HepG2 (cell line): ENCODE data around the gene FITM1. TPM values are rescaled to one million over a fixed set of nuclear protein-coding genes. Genes with fewer than 3 reads are reported as not detected.
A peak's percentile ranks its signal among the peaks of the same experiment; 100 is the strongest.

Experiments
- ARNT ChIP-seq: fragments of 450-650 bp; IDR thresholded peaks from 2 replicates; pipeline ENCODE4 v1.6.1; 2017
- HDAC6 ChIP-seq: fragments of 200-600 bp; sonication (generic); IDR thresholded peaks from 2 replicates; pipeline ENCODE4 v1.7.0; 2017; ENCODE audit warnings: mild to moderate bottlenecking, antibody characterized with exemption, low read length, low read depth
- HMG20B ChIP-seq: conservative IDR thresholded peaks from 2 replicates; pipeline ENCODE4 v1.6.1; 2016; ENCODE audit warnings: missing genetic modification reagents, missing compliant biosample characterization
- KDM2A ChIP-seq: sonication (generic); formaldehyde crosslinking; IDR thresholded peaks from 2 replicates; pipeline ENCODE4 v1.4.0; 2020; ENCODE audit warnings: low read depth, missing genetic modification reagents, borderline replicate concordance
- KDM5B ChIP-seq: sonication (generic); formaldehyde crosslinking; IDR thresholded peaks from 2 replicates; pipeline ENCODE4 v1.4.0; 2020; ENCODE audit warnings: missing genetic modification reagents, mild to moderate bottlenecking, borderline replicate concordance
- MAF1 ChIP-seq: sonication (generic); formaldehyde crosslinking; IDR thresholded peaks from 2 replicates; pipeline ENCODE4 v1.5.0; 2020; ENCODE audit warnings: missing genetic modification reagents, borderline replicate concordance
- NFRKB ChIP-seq: fragments of 450-650 bp; IDR thresholded peaks from 2 replicates; pipeline ENCODE4 v1.6.1; 2017
- PHB2 ChIP-seq: fragments of 450-650 bp; IDR thresholded peaks from 2 replicates; pipeline ENCODE4 v1.6.1; 2018; ENCODE audit not compliant: partially characterized antibody
- RAD21 ChIP-seq: fragments of 450-650 bp; formaldehyde crosslinking; IDR thresholded peaks from 2 replicates; pipeline ENCODE4 v1.5.0; 2020; ENCODE audit warnings: mild to moderate bottlenecking
- RCOR2 ChIP-seq: IDR thresholded peaks from 2 replicates; pipeline ENCODE4 v1.6.1; 2016; ENCODE audit warnings: missing biosample characterization, missing genetic modification reagents
- SALL2 ChIP-seq: sonication (generic); formaldehyde crosslinking; IDR thresholded peaks from 2 replicates; pipeline ENCODE4 v1.8.1; 2023; ENCODE audit warnings: mild to moderate bottlenecking, missing genetic modification reagents, inconsistent platforms
- SIX4 ChIP-seq: sonication (generic); formaldehyde crosslinking; IDR thresholded peaks from 2 replicates; pipeline ENCODE4 v1.4.0; 2020; ENCODE audit warnings: missing genetic modification reagents
- TBX3 ChIP-seq: fragments of 450-650 bp; IDR thresholded peaks from 2 replicates; pipeline ENCODE4 v1.6.1; 2017; ENCODE audit warnings: antibody characterized with exemption, mild to moderate bottlenecking, inconsistent platforms, borderline replicate concordance
- TGIF2 ChIP-seq: IDR thresholded peaks from 2 replicates; pipeline ENCODE4 v1.6.1; 2016; ENCODE audit warnings: control low read depth, missing compliant biosample characterization
- ZKSCAN1 ChIP-seq: fragments of 150-350 bp; IDR thresholded peaks from 2 replicates; pipeline ENCODE4 v1.6.1; 2014; ENCODE audit warnings: low read length
- ZNF124 ChIP-seq: sonication (generic); formaldehyde crosslinking; IDR thresholded peaks from 2 replicates; pipeline ENCODE4 v1.4.0; 2020; ENCODE audit warnings: missing genetic modification reagents
- ZNF251 ChIP-seq: sonication (generic); formaldehyde crosslinking; IDR thresholded peaks from 2 replicates; pipeline ENCODE4 v1.9.0; 2021; ENCODE audit warnings: mild to moderate bottlenecking, missing genetic modification reagents
- ZNF367 ChIP-seq: sonication (generic); formaldehyde crosslinking; IDR thresholded peaks from 2 replicates; pipeline ENCODE4 v1.4.0; 2020; ENCODE audit warnings: missing genetic modification reagents, borderline replicate concordance
- ZNF432 ChIP-seq: sonication (generic); formaldehyde crosslinking; IDR thresholded peaks from 2 replicates; pipeline ENCODE4 v1.5.0; 2020; ENCODE audit warnings: missing genetic modification reagents, mild to moderate bottlenecking, borderline replicate concordance
- ZNF446 ChIP-seq: sonication (generic); formaldehyde crosslinking; IDR thresholded peaks from 2 replicates; pipeline ENCODE4 v1.5.0; 2020; ENCODE audit warnings: mild to moderate bottlenecking, missing genetic modification reagents
- ZNF619 ChIP-seq: sonication (generic); formaldehyde crosslinking; IDR thresholded peaks from 2 replicates; pipeline ENCODE4 v1.4.0; 2020; ENCODE audit warnings: mild to moderate bottlenecking, missing genetic modification reagents
- polyA plus RNA-seq, 8 experiments: library from polyadenylated mRNA; depleted of rRNA in 3 of 8; stranded (reverse) in 7 of 8; unstranded in 1 of 8; fragments of >200 nt; fragmentation: Illumina TruSeq in 4 of 8; extraction: Trizol in 4 of 8; gene quantifications; 2 replicates each; pipeline versions ENCODE4 v1.2.1 to v1.2.3, GENCODE V29; 2011 to 2016; ENCODE audit warnings: low read depth in 4 of 8, missing spikeins in 1 of 8, mixed read lengths in 1 of 8; ENCODE audit not compliant: insufficient read depth in 1 of 8
- total RNA-seq, 5 experiments: library from RNA; depleted of rRNA; stranded (reverse); fragments of >200 nt; fragmentation: Illumina TruSeq; extraction: Trizol; gene quantifications; 2 replicates each; pipeline ENCODE4 v1.2.3, GENCODE V29; 2016; ENCODE audit warnings: low read depth in 1 of 5
- TF ChIP-seq, protein P1 (sequence below): IDR thresholded peaks from 2 replicates; pipeline ENCODE4 v1.6.1; 2016; ENCODE audit warnings: missing compliant biosample characterization, missing genetic modification reagents, borderline replicate concordance
- TF ChIP-seq, protein P2 (sequence below): sonication (generic); formaldehyde crosslinking; IDR thresholded peaks from one replicate; pipeline ENCODE4 v1.5.1; 2020; ENCODE audit warnings: mild to moderate bottlenecking, missing genetic modification reagents; ENCODE audit errors: not compliant biosample characterization

The FITM1 gene
- total and polyA plus RNA-seq, 2 of the 13 experiments (the other 11 are each of a cell fraction or from before 2014, with no cell fraction given): 2.7 to 5.8 TPM

DNA sequence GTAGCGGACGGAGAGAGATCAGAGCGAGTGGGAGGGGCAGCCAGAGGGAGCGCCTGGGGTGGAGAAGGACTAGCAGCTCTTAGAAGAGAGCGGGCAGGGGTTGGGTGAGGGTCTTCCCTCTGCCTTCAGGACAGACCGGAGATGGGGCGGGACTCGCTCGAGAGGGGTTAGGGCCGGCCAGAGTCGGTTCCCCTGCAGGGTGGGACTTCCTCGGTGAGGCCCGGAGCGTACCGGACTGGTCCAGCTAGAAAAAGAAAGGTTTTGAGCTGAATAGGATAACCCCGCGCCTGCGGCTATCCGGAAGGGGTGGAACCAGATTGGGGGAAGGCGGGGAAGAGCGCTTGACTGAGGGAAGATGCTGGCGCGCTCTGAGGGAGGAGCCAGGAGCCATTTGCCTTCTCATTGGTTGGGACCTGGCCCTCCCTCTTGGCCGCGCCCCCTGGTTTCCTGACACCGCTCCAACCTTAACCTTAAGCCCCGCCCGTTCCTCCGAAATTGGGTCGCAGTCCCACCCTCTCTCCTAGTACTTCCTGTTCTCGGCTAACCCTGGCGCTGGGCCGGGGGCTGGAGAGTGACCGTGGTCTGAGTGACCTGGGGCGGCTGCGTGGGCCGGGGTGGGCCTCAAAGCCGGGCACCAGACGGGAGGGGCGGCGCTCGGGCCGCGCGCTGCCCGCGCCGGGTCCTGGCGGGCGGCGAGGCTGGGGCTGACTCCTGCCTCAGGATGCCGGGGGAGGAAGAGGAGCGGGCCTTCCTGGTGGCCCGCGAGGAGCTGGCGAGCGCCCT, 16.7 kb downstream of the FITM1 start, which contains the start of gene RNF31 (continued):
- TF ChIP-seq NFRKB: no peak
- TF ChIP-seq ZNF619 (CRISPR knock-in tag): peak; percentile 95
- TF ChIP-seq RAD21: peak; percentile 39
- no peak for TF ChIP-seq ARNT
- TF ChIP-seq ZNF251 (CRISPR knock-in tag): no peak
- no peak for TF ChIP-seq ZNF446
- peak; percentile 75; the same call in 1 of the 2 replicates for TF ChIP-seq RCOR2 (CRISPR knock-in tag)
- no peak for TF ChIP-seq ZNF432 (CRISPR knock-in tag)
- TF ChIP-seq, protein P1, sequence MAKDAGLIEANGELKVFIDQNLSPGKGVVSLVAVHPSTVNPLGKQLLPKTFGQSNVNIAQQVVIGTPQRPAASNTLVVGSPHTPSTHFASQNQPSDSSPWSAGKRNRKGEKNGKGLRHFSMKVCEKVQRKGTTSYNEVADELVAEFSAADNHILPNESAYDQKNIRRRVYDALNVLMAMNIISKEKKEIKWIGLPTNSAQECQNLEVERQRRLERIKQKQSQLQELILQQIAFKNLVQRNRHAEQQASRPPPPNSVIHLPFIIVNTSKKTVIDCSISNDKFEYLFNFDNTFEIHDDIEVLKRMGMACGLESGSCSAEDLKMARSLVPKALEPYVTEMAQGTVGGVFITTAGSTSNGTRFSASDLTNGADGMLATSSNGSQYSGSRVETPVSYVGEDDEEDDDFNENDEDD (CRISPR knock-in tag): 0 out of 2 replicates have a peak, but pooled peaks have one; percentile 56
- no peak for TF ChIP-seq TGIF2
- TF ChIP-seq ZNF367: peak; percentile 79; the same call in 1 of the 2 replicates
- peak; percentile 78 for TF ChIP-seq KDM5B (CRISPR knock-in tag)
- TF ChIP-seq TBX3: no peak
- TF ChIP-seq ZKSCAN1: no peak
- peak; percentile 51 for TF ChIP-seq SIX4 (CRISPR knock-in tag)
- TF ChIP-seq PHB2: no peak
- TF ChIP-seq HDAC6: no peak
- TF ChIP-seq SALL2 (CRISPR knock-in tag): peak; percentile 32; the same call in 1 of the 2 replicates
- no peak for TF ChIP-seq MAF1 (CRISPR knock-in tag)
- TF ChIP-seq HMG20B: 0 out of 2 replicates have a peak, but pooled peaks have one; percentile 42
- TF ChIP-seq, protein P2, sequence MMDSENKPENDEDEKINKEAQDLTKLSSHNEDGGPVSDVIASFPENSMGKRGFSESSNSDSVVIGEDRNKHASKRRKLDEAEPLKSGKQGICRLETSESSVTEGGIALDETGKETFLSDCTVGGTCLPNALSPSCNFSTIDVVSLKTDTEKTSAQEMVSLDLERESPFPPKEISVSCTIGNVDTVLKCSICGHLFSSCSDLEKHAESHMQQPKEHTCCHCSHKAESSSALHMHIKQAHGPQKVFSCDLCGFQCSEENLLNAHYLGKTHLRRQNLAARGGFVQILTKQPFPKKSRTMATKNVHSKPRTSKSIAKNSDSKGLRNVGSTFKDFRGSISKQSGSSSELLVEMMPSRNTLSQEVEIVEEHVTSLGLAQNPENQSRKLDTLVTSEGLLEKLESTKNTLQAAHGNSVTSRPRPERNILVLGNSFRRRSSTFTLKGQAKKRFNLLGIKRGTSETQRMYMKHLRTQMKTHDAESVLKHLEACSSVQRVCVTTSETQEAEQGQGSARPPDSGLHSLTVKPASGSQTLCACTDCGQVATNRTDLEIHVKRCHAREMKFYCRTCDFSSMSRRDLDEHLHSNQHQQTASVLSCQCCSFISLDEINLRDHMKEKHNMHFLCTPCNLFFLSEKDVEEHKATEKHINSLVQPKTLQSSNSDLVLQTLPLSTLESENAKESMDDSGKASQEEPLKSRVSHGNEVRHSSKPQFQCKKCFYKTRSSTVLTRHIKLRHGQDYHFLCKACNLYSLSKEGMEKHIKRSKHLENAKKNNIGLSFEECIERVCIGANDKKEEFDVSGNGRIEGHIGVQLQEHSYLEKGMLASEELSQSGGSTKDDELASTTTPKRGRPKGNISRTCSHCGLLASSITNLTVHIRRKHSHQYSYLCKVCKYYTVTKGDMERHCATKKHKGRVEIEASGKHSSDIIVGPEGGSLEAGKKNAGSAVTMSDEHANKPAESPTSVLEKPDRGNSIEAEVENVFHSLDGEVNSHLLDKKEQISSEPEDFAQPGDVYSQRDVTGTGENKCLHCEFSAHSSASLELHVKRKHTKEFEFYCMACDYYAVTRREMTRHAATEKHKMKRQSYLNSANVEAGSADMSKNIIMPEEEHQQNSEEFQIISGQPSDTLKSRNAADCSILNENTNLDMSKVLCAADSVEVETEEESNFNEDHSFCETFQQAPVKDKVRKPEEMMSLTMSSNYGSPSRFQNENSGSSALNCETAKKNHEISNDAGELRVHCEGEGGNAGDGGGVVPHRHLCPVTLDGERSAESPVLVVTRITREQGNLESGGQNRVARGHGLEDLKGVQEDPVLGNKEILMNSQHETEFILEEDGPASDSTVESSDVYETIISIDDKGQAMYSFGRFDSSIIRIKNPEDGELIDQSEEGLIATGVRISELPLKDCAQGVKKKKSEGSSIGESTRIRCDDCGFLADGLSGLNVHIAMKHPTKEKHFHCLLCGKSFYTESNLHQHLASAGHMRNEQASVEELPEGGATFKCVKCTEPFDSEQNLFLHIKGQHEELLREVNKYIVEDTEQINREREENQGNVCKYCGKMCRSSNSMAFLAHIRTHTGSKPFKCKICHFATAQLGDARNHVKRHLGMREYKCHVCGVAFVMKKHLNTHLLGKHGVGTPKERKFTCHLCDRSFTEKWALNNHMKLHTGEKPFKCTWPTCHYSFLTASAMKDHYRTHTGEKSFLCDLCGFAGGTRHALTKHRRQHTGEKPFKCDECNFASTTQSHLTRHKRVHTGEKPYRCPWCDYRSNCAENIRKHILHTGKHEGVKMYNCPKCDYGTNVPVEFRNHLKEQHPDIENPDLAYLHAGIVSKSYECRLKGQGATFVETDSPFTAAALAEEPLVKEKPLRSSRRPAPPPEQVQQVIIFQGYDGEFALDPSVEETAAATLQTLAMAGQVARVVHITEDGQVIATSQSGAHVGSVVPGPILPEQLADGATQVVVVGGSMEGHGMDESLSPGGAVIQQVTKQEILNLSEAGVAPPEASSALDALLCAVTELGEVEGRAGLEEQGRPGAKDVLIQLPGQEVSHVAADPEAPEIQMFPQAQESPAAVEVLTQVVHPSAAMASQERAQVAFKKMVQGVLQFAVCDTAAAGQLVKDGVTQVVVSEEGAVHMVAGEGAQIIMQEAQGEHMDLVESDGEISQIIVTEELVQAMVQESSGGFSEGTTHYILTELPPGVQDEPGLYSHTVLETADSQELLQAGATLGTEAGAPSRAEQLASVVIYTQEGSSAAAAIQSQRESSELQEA: no peak
- no peak; the same call in 1 of the 2 replicates for TF ChIP-seq ZNF124 (CRISPR knock-in tag)
- peak; percentile 69; the same call in 1 of the 2 replicates for TF ChIP-seq KDM2A (CRISPR knock-in tag)
